Subcutaneous abdominal adipose tissue (tissue), 5 donors: ENCODE results near the gene DAPK2.
A peak's percentile ranks its signal among the peaks of the same experiment; 100 is the strongest.
"Not testable (repeated sequence)": the region's sequence is repeated elsewhere in the genome, so short reads cannot be mapped to it uniquely, and the experiment has no call there.

Experiments
- H3K27ac ChIP-seq: one replicate; pipeline ENCODE4 v1.7.0; 2013; ENCODE audit warnings: low read depth, mild to moderate bottlenecking, inconsistent platforms, low read length, moderate library complexity
- H3K27me3 ChIP-seq, 5 donors: one replicate each; pipeline ENCODE4 v1.7.0; 2013; ENCODE audit warnings: low read length in 5 of 5, inconsistent platforms in 1 of 5; ENCODE audit not compliant: control insufficient read depth in 5 of 5, insufficient read depth in 4 of 5
- H3K36me3 ChIP-seq, 5 donors: one replicate each; pipeline ENCODE4 v1.7.0; 2013; ENCODE audit warnings: low read length in 5 of 5; ENCODE audit not compliant: control insufficient read depth in 5 of 5, insufficient read depth in 5 of 5
- H3K4me1 ChIP-seq, 5 donors: one replicate each; pipeline ENCODE4 v1.7.0; 2013; ENCODE audit warnings: low read length in 5 of 5, mild to moderate bottlenecking in 3 of 5, moderate library complexity in 1 of 5; ENCODE audit not compliant: control insufficient read depth in 5 of 5, insufficient read depth in 5 of 5
- H3K4me3 ChIP-seq, 5 donors: one replicate each; pipeline ENCODE4 v1.7.0; 2013; ENCODE audit warnings: low read length in 5 of 5, low read depth in 1 of 5
- H3K9ac ChIP-seq, 5 donors: one replicate each; pipeline ENCODE4 v1.7.0; 2013; ENCODE audit warnings: low read length in 5 of 5, mild to moderate bottlenecking in 4 of 5, moderate library complexity in 3 of 5
- H3K9me3 ChIP-seq, 5 donors: one replicate each; pipeline ENCODE4 v1.7.0; 2013; ENCODE audit warnings: low read length in 5 of 5; ENCODE audit not compliant: control insufficient read depth in 5 of 5
- donor health status: healthy.
- donor health status: healthy.
- donor health status: healthy.
- donor health status: healthy.
- donor health status: healthy.

The DAPK2 gene

GRCh38 chr15:64073496-64073895 is 27.2 kb upstream of the DAPK2 start:
- not testable (repeated sequence) for H3K27ac ChIP-seq

GRCh38 chr15:64072812-64073211 is 26.5 kb upstream of the DAPK2 start:
- Histone ChIP-seq H3K27ac (peak overlapping the region; percentile 98), H3K27me3 (no peaks in the 10 kb centered on the region), H3K9me3 (no peaks in the 10 kb centered on the region), H3K4me1 (peaks cover 8 to 42% (median 41%) of the 10 kb centered on the region in 5 donors), H3K9ac (no peak overlapping the region), H3K4me3 (no peak overlapping the region), H3K36me3 (peaks cover 2 to 19% (median 14%) of the 10 kb centered on the region in 5 donors)

More at GRCh38 chr15:64073496-64073895, 27.2 kb upstream of the DAPK2 start:
- not testable (repeated sequence) for H3K9ac ChIP-seq, H3K27me3 ChIP-seq, H3K4me3 ChIP-seq, H3K9me3 ChIP-seq
- peaks cover 2 to 19% (median 14%) of the 10 kb centered on the region in 5 donors for H3K36me3 ChIP-seq
- peaks cover 8 to 35% (median 34%) of the 10 kb centered on the region in 5 donors for H3K4me1 ChIP-seq

DNA sequence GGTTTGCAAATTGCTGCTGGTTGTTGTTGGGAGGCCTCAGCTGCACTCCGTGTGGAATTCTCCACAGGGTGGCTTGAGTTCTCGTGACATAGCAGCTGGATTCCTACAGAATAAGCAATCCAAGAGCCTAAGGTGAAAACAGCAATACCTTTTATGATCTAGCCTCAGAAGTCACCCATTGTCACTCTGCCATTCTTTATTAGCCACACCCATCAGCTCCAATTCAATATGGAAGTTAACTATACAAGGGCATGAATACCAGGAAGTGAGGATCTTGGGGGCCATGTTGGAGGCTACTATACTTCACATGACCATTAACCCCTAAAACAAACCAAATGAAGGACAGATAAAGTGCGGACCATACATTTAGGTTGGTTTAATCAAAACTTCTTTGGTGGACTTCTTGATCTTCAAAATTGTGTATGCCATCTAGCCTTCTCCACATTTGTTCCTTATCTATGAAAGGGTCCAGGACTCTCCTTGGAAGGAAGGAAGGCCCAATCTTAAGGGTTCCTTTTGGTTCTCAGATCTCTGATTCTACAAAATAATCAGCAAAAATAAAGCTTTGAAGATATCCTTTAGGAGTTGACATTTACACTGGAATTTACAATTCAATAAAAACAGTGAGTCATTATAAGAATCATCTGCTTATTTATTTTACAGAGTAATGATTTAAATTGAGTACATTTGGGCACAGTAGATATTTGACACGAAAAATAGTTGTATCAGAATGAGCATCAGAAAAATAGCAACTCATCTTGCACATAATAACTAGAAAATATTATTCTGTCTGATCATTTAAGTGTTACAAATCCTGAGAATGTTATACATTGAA is 25.9 kb upstream of the DAPK2 start:
- peak overlapping the region; percentile 98 for H3K27ac ChIP-seq
- peak overlapping the region in 3 of 5 donors; percentile 32 to 66 (median 41) for H3K9ac ChIP-seq
- no peaks in the 10 kb centered on the region for H3K27me3 ChIP-seq
- H3K4me3 ChIP-seq: peak overlapping the region in 2 of 5 donors; percentile 27 to 41
- H3K9me3 ChIP-seq: no peaks in the 10 kb centered on the region
- H3K4me1 ChIP-seq: peaks cover 8 to 47% (median 45%) of the 10 kb centered on the region in 5 donors
- peaks cover 2 to 19% (median 8%) of the 10 kb centered on the region in 5 donors for H3K36me3 ChIP-seq

- Histone ChIP-seq H3K9me3 (no peaks in the 10 kb centered on the region), H3K4me3 (peak overlapping the region in 2 of 5 donors; percentile 27 to 41), H3K27ac (peak overlapping the region; percentile 98), H3K4me1 (peaks cover 8 to 47% (median 45%) of the 10 kb centered on the region in 5 donors), H3K36me3 (peaks cover 2 to 19% (median 8%) of the 10 kb centered on the region in 5 donors), H3K9ac (peak overlapping the region in 3 of 5 donors; percentile 32 to 66 (median 61)), H3K27me3 (no peaks in the 10 kb centered on the region)
These were observed 24.9 kb upstream of the DAPK2 start for GRCh38 chr15:64070965-64071851.

GRCh38 chr15:64070106-64070505 is 23.8 kb upstream of the DAPK2 start:
- no peaks in the 10 kb centered on the region for H3K27me3 ChIP-seq

GRCh38 chr15:64068133-64068532 is 21.8 kb upstream of the DAPK2 start:
- Histone ChIP-seq H3K9ac (no peak overlapping the region), H3K4me3 (no peak overlapping the region), H3K27me3 (no peaks in the 10 kb centered on the region), H3K9me3 (no peaks in the 10 kb centered on the region), H3K36me3 (peaks cover 0 to 7% (median 2%) of the 10 kb centered on the region in 5 donors), H3K27ac (peak overlapping the region; percentile 98), H3K4me1 (peaks cover 8 to 47% (median 45%) of the 10 kb centered on the region in 5 donors)

More at GRCh38 chr15:64070106-64070505, 23.8 kb upstream of the DAPK2 start:
- H3K9me3 ChIP-seq: no peaks in the 10 kb centered on the region
- peaks cover 2 to 17% (median 8%) of the 10 kb centered on the region in 5 donors for H3K36me3 ChIP-seq
- peak overlapping the region; percentile 98 for H3K27ac ChIP-seq
- peaks cover 8 to 47% (median 45%) of the 10 kb centered on the region in 5 donors for H3K4me1 ChIP-seq
- H3K4me3 ChIP-seq: no peak overlapping the region
- H3K9ac ChIP-seq: peak overlapping the region in 3 of 5 donors; percentile 4 to 61 (median 45)

- H3K36me3 ChIP-seq: peaks cover 0 to 7% (median 2%) of the 10 kb centered on the region in 5 donors
- H3K4me1 ChIP-seq: peaks cover 8 to 47% (median 45%) of the 10 kb centered on the region in 5 donors
- no peaks in the 10 kb centered on the region for H3K9me3 ChIP-seq
- no peaks in the 10 kb centered on the region for H3K27me3 ChIP-seq
- peak overlapping the region in 1 of 5 donors; percentile 25 for H3K4me3 ChIP-seq
- peak overlapping the region; percentile 98 for H3K27ac ChIP-seq
- H3K9ac ChIP-seq: no peak overlapping the region
These were observed 21.3 kb upstream of the DAPK2 start for GRCh38 chr15:64067564-64068030.

DNA sequence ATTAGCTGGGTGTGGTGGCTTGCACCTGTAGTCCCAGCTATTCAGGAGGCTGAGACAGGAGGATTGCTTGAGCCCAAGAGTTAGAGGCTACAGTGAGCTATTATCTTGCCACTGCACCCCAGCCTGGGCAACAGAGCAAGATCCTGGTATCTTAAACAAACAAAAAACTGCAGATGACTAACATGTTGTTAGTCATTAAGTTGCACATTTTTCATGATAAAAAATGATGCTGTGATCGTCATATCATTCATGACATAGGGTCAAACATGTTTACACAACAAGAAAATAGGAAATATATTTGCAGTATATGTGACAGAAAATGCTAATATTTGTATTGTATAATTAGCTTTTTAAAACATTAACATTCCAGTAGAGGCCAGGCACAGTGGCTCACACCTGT is 20.2 kb upstream of the DAPK2 start:
- no peaks in the 10 kb centered on the region for H3K27me3 ChIP-seq
- H3K9me3 ChIP-seq: no peaks in the 10 kb centered on the region
- H3K36me3 ChIP-seq: no peaks in the 10 kb centered on the region
- H3K9ac ChIP-seq: no peak overlapping the region
- H3K4me1 ChIP-seq: peaks cover 5 to 39% (median 37%) of the 10 kb centered on the region in 5 donors
- H3K27ac ChIP-seq: no peak overlapping the region
- no peak overlapping the region for H3K4me3 ChIP-seq

- no peak overlapping the region for H3K4me3 ChIP-seq
- no peaks in the 10 kb centered on the region for H3K9me3 ChIP-seq
- peaks cover 0 to 3% (median 0%) of the 10 kb centered on the region in 5 donors for H3K4me1 ChIP-seq
- H3K27ac ChIP-seq: no peak overlapping the region
- H3K27me3 ChIP-seq: no peaks in the 10 kb centered on the region
- no peaks in the 10 kb centered on the region for H3K36me3 ChIP-seq
- H3K9ac ChIP-seq: no peak overlapping the region
These were observed 14.4 kb upstream of the DAPK2 start for GRCh38 chr15:64060716-64061115.
